ENCODE measurements around the gene ISLR2.
"Not testable (repeated sequence)": the region's sequence is repeated elsewhere in the genome, so short reads cannot be mapped to it uniquely, and the experiment has no call there.

ISLR2 gene

DNA sequence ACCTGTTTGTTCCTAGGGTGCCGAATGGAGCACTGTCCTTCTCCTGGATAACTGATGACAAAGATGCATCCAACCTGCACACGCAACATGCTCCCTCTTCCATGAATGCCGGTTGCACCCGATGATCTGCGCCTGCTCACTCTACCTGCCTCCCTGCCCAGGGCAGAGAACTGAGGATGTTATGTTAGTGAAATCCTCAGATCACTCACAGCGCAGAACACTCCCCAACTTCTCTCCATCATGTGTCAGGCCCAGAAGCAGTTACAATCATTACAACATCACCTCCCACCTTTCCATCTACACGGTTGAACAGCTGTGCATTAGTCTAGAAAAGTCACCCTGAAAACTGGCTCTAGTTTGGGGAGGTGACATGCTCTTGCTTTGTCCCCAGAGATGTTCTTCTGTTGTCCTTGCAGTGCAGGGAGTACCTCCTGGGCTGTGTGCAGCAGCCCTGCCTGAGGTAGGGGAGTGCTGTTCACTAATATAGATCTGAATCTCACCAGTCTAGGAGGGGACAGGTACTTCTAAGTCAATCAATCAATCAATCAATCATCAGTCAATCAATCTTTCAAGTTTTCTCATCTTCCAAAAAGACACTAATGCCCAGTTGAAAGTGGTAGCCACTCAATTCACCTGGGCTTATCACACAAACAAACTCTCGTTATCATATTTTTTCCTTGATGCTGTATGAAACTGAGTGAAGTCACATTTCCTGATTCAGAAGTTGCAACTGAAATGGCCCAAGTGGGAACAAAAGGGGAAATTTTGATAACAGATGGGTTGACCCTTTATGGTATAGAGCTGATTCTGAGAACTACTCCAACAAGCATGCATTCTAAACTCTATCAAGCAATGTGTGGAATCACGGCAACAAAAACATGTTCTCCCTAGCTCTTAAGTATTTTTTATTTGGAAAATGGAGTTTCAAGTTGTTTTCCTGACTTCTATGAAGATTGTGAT, 27.8 kb downstream of the ISLR2 start:
- no peak for DNase-seq

DNA sequence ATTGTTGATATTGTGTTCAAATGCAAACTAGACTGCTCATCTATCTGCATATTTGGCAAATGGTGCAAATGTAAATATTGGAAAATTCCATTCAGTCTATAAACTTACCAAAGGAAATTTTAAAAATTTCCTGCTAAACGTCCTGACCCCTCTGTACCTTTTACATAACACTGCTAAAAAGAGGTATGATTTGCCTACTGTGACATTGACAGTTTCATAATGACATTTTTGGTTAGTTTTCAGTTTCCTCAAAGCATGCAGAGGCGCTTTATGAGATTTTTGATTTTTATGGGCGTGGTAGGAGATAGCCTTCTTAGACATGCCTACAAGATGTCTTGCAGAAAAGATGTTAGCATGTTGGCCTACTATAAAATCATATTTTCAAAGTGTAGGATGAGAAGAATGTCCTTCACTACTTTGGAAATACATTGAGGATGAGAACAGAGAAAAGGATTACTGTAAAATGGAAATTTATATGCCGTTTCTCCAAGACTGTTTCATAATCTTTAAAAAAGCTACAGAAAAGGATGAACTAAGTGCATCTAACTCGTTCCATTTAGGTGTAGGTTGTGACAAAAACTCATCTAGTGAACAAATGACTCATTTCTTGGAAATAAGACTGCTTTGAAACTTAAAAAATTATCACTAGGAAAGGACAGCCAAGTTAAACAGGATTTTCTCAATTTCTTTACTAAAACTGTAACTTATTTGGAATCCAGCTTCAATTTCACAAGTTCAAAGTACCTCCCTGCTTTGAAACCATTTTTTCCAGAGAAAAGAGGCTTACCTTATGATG, 28.7 kb downstream of the ISLR2 start:
- no peak for DNase-seq

DNA sequence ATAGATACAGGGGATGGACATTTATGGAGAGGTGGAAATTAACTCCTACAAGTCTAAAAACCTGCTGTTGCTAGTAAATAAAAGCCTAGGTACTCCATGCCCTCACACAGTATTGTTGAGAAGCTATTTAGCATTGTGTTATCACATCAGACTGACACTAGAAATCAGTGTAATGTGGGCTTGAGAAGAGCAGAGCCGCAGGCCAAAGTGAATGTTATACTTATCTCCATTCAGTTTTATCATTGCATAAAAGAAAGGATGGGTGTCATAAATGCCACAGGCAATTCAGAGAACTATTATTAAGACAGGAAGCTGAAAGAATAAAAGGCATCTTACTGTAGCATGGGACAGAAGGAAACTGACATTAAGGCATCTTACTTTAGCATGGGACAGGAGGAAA, 29.4 kb downstream of the ISLR2 start:
- no peak for DNase-seq

DNA sequence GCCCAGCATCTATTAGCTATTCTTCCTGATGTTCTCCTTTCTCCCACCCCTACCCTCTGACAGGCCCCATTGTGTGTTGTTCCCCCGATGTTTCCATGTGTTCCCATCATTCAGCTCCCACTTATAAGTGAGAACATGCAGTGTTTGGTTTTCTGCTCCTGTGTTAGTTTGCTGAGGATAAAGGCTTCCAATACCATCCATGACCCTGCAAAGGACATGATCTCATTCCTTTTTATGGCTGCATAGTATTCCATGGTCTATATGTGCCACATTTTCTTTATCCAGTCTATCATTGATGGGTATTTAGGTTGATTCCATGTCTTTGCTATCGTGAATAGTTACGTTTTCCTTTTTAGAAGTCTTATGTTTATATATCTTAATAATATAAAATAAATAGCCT, 30.0 kb downstream of the ISLR2 start:
- not testable (repeated sequence) for DNase-seq

DNA sequence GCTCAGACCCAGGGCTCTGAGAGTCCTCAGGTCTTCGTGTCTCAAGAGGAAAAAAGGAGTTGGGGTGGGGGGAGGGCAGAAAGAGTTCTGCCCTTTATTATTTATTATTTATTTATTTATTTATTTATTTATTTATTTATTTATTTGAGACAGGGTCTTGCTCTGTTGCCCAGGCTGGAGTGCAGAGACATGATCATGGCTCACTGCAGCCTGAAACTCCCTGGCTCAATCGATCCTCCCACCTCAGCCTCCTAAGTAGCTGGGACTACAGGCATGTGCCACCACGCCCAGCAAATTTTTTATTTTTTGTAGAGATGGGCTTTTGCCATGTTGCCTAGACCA, 31.8 kb downstream of the ISLR2 start:
- DNase-seq: not testable (repeated sequence)

DNA sequence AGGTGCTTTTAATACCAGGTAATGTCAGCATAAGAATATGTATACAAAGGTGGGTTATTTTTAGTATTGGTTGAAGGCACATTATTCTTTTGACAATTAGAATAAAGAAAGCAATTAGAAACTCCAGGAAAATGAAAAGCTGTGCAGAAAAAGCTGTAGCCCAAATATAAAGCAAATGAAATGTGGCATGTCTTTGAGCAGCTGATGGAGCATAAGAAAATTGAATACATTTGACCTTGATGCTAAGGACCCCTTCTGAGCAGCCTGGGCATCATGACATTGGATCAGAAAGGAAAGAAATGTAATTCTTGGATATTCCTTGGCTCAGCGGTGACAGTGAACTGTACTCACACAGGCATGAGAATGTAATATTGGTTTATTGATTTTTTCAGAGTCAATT, 35.1 kb downstream of the ISLR2 start:
- DNase-seq: no peak

DNA sequence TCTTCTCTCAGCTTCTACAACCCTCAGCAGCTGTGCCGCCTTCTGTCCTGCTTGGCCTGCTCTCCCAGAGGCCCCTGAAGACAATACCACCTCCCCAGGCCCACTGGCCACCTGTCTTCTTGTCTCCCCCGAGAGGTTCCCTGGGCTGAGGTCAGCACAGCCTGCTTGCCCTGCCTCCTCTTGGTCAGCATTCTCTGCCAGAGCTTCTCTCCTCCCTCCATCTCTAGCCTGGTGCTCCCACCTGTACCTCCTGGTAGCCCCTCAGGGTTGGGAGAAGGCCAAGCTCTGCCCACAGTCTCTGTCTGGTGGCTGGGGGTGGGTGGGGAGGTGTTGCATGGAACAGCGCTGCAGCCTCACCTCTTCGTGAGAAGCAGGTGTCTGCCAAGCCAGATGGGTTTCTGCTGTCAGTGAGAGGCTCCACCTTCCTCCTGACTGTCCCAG, 37.5 kb downstream of the ISLR2 start:
- no peak for DNase-seq

DNA sequence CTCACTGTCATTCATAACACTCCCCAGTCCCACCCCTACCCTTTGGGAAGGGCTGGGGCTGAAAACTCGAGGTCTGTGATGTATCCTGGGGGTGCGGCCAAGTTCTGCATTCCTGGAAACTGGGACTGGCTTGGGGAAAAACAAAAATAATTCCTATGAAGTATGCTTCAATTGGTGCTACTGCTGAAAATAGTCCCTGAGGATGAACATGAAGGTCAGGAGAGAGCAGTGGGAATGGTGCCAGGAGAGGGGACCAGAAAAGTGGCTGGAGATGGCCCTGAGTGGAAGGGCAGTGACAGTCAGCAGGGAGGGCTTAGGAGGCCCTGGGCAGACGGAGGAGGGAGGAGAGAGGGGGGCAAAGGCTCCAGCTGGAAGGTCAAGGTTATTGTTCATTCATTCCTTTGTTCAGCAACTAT, 38.3 kb downstream of the ISLR2 start:
- DNase-seq: no peak

DNA sequence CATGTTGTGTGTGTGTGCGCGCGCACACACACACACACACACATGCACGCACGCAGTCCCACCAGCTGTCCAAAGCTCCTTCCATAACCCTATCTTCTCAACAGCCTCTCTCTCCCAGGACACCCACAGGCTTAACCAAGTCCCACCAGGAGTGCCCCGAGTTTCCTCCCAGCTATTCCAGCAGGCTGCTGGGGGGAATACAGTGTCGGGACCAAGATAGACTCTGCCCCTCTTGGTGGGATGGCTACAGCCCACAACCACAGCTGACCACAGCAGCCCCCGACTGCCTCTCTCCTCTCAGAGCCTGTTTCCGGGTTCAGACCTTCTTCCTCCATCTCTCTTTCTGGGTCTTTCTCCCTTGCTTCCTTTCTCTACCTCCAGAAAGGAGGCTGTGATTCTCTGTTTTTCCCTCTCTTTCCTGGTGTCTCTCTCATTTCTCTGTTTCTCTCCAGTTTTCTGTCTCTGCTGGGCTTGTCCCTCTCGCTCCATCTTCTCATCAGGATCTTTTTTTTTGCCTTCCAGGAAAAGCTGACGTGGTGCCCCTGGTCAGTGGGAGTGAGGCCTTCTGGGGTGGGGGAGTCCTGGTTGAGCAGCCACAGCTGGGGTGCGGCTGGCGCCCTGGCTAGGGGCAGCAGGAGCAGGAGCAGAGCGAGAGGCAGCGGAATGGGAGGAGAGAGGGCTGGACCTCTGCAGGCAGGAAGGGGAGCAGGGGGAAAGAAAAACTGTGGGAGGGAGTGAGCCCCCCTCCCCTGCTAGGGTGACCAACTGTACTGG, 39.9 kb downstream of the ISLR2 start:
- no peak for DNase-seq

DNA sequence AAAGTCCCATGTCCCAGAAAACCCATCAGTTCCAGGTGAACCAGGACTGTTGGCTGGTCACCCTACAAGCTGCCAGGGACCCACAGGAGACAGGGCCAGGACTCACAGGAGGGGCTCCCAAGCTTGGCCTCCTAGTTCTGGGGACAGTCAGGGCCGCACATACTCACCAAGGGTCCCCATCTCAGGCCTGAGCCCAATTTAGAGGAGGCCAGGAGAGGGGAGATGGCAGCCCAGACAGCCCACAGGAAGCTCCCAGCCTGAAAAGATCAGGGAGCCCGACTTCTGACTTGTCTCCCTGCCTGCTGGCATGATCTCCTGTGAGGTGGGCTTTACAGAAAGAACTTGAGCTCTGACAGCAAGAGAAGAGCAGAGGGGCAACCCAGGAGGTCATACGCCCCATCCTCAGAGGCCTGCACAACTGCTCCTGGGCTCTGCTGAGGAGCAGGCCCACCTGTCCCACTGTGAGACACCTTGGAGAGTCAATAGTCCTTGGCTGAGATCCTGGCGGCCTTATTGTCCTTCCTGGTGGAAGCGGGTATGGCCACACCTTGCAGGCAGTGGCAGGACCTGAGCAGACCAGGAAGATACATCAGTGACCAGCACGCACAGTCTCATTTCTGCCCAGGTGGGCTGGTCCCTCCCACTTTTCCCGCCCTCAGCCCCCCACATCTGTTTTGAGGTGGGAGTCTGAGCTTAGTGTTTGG, 40.6 kb downstream of the ISLR2 start:
- no peak for DNase-seq

DNA sequence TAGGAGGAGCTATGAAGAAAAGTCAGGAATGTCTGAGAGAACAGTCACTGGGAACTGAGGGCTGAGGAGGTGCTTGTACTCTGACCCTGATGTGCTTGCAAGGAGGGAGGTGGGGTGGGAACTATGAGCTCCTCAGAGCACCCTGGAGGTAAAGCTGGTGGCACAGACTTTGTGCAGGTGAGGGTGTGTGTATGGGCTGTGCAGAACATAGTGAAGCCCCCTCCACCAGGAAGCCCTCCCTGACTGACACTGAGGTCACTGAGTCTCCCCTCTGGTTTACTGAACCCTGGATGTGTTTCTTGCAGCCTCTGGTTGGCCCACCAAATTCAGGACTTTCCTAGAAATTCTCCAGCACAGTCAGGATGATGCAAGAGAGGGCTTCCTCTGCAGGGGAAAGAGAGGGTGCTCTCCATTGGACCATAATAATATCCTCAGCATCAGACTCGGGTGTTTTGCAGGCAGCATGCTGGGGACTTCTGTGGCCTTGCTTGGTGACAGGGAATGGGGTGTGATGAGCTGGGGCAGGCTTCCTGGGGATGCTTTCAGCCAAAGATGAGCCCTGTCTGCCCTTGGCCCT, 41.7 kb downstream of the ISLR2 start:
- no peak for DNase-seq

DNA sequence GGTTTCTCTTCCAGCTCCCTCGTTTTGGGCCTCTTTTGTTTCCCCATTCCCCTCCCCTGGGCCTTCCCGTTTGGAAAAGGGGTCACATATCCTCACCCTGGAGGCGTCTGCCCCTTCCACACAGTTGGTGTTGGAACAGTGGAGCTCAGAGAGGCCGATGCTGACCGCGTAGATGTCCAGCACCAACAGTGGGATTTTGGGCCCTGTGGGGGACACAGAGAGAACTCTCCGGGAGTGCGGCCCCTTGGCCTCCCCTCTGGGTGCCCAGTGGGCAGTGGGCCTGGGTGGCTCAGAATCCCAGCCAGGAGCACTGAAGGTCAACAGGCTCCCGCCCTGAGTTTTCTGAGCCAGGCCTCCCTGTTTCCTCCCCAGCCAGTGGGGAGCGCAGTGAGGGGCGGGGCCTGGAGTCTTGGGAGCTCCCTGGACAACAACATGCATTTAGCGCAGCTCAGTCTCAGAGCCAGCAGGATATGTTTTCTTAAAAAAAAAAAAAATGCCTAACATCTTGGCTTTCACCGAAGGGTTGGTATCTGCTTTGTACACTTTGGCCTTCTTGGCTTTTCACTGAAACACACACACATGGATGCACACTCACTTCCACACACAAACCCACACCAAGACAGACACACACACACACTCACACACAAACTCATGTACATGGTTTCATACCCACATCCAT, 42.5 kb downstream of the ISLR2 start:
- no peak for DNase-seq

DNA sequence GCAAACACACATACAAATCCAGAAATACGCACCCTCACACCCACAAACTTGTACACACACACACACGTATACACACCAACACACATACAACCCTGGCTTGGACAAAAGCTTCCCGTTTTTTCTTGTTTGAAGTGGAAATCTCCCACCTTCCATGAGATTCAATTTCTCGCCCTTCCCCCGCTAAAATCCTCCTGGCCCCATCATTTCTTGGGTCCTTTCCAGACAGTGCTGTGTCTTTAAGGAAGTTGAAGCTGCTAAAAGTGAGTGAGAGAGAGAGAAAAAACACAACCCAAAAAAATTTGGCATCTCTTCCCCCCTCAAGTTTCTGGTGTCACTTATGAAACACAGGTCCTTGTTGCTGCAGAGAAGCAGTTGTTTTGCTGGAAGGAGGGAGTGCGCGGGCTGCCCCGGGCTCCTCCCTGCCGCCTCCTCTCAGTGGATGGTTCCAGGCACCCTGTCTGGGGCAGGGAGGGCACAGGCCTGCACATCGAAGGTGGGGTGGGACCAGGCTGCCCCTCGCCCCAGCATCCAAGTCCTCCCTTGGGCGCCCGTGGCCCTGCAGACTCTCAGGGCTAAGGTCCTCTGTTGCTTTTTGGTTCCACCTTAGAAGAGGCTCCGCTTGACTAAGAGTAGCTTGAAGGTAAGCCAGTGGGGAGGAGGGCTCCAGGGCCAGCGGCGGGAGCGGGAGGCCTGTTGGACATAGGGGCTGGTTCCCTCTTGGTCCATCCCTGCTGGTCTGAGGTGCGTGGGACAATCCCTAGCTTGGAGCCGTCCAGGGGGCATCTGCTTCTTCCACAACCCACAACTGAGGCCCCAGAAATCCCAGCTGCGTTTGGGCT, 43.2 kb downstream of the ISLR2 start, which contains the start of gene ISLR:
Gene ISLR (plus strand): TSS at position 331 of the 839 bp plus-strand sequence. CDS start 1,149 bp downstream, outside the sequence.
- no peak for DNase-seq

DNA sequence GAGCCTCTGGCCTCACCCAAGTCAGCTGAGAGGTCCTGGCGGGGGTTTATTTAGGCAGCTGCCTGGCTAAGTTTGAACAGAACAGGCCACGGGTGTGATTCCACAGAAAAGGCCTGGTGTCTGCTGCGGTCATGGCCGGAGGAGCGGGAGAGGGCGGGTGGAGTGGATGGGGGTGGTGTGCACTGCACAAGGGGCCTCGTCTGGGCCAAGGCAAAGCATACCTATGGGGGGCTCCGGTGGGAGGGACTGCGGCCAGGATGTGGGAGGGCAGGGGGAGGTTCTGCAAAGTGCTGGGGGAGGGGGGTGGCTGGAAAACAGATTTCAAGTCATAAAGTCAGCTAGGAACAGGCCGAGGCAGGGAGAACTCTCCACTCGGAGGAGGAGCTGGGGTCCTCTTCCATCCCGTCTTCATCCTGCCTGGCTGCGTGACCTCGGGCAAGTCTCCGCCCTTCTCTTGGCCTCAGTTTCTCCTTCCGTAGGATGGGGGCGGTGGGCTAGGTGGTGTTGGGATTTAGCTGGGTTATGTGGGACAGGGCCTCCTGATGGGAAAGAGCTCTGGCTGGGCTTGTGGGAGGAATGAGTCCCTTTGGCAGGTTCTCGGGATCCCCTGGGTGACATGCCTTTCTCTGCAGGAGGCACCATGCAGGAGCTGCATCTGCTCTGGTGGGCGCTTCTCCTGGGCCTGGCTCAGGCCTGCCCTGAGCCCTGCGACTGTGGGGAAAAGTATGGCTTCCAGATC, 44.0 kb downstream of the ISLR2 start:
- no peak for DNase-seq

DNA sequence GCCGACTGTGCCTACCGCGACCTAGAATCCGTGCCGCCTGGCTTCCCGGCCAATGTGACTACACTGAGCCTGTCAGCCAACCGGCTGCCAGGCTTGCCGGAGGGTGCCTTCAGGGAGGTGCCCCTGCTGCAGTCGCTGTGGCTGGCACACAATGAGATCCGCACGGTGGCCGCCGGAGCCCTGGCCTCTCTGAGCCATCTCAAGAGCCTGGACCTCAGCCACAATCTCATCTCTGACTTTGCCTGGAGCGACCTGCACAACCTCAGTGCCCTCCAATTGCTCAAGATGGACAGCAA, 44.5 kb downstream of the ISLR2 start:
- no peak for DNase-seq

DNA sequence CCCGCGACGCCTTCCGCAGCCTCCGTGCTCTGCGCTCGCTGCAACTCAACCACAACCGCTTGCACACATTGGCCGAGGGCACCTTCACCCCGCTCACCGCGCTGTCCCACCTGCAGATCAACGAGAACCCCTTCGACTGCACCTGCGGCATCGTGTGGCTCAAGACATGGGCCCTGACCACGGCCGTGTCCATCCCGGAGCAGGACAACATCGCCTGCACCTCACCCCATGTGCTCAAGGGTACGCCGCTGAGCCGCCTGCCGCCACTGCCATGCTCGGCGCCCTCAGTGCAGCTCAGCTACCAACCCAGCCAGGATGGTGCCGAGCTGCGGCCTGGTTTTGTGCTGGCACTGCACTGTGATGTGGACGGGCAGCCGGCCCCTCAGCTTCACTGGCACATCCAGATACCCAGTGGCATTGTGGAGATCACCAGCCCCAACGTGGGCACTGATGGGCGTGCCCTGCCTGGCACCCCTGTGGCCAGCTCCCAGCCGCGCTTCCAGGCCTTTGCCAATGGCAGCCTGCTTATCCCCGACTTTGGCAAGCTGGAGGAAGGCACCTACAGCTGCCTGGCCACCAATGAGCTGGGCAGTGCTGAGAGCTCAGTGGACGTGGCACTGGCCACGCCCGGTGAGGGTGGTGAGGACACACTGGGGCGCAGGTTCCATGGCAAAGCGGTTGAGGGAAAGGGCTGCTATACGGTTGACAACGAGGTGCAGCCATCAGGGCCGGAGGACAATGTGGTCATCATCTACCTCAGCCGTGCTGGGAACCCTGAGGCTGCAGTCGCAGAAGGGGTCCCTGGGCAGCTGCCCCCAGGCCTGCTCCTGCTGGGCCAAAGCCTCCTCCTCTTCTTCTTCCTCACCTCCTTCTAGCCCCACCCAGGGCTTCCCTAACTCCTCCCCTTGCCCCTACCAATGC, 45.1 kb downstream of the ISLR2 start:
- no peak for DNase-seq

DNA sequence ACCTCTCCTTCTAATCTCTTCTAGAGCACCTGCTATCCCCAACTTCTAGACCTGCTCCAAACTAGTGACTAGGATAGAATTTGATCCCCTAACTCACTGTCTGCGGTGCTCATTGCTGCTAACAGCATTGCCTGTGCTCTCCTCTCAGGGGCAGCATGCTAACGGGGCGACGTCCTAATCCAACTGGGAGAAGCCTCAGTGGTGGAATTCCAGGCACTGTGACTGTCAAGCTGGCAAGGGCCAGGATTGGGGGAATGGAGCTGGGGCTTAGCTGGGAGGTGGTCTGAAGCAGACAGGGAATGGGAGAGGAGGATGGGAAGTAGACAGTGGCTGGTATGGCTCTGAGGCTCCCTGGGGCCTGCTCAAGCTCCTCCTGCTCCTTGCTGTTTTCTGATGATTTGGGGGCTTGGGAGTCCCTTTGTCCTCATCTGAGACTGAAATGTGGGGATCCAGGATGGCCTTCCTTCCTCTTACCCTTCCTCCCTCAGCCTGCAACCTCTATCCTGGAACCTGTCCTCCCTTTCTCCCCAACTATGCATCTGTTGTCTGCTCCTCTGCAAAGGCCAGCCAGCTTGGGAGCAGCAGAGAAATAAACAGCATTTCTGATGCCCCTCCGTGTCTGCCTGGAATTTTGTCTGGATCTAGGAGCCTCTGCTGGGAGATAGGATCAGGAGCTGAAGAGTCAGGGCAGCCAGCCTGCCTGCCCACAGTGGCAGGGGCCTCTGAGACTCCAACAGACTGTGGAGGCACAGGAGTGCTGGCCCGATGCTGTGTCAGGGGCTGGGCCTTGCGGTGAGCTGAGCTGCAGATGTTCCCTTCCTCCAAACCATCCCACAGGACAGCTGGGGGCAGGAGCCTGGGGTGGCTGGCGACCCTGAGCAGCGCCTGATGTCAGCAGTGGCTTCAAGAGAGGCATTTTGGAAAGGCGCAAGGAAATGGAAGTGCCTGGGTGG, 46.2 kb downstream of the ISLR2 start:
- DNase-seq: no peak
